Liver (tissue), 9 donors: ENCODE measurements around the gene CNIH3. TPM values are rescaled to one million over a fixed set of nuclear protein-coding genes. Genes with fewer than 3 reads are reported as not detected.
A peak's percentile ranks its signal among the peaks of the same experiment; 100 is the strongest.

Source experiments
- DNase-seq: peaks from one replicate; pipeline ENCODE4 v3.0.0-alpha.2; 2017; ENCODE audit warnings: low spot score
- H3K27ac ChIP-seq, 2 donors: one replicate each; pipeline ENCODE4 v1.7.0; 2013; ENCODE audit warnings: inconsistent platforms in 2 of 2, low read length in 2 of 2, control low read depth in 1 of 2, low read depth in 1 of 2, mild to moderate bottlenecking in 1 of 2
- H3K27me3 ChIP-seq, 4 donors: one replicate each; pipeline versions ENCODE4 v1.6.1 to v1.7.0; 2013; ENCODE audit warnings: low read length in 3 of 4, inconsistent platforms in 1 of 4, mild to moderate bottlenecking in 1 of 4, moderate library complexity in 1 of 4; ENCODE audit not compliant: control insufficient read depth in 4 of 4, insufficient read depth in 4 of 4
- H3K36me3 ChIP-seq, 4 donors: one replicate each; pipeline versions ENCODE4 v1.6.1 to v1.7.0; 2013; ENCODE audit warnings: low read length in 3 of 4, mild to moderate bottlenecking in 3 of 4, low read depth in 1 of 4, moderate library complexity in 1 of 4; ENCODE audit not compliant: control insufficient read depth in 4 of 4, insufficient read depth in 3 of 4
- H3K4me1 ChIP-seq, 4 donors: one replicate each; pipeline versions ENCODE4 v1.6.1 to v1.7.0; 2013; ENCODE audit warnings: low read length in 3 of 4, mild to moderate bottlenecking in 3 of 4, moderate library complexity in 1 of 4; ENCODE audit not compliant: control insufficient read depth in 4 of 4, insufficient read depth in 4 of 4
- H3K4me3 ChIP-seq, 3 donors: one replicate each; pipeline versions ENCODE4 v1.6.1 to v1.7.0; 2013; ENCODE audit warnings: low read length in 3 of 3, control low read depth in 1 of 3, low read depth in 1 of 3, mild to moderate bottlenecking in 1 of 3
- H3K9ac ChIP-seq, 2 donors: one replicate each; pipeline ENCODE4 v1.7.0; 2013; ENCODE audit warnings: low read length in 2 of 2, mild to moderate bottlenecking in 2 of 2, moderate library complexity in 2 of 2, control low read depth in 1 of 2, low read depth in 1 of 2
- H3K9me3 ChIP-seq, 4 donors: one replicate each; pipeline versions ENCODE4 v1.6.1 to v1.7.0; 2013; ENCODE audit warnings: low read length in 3 of 4; ENCODE audit not compliant: control insufficient read depth in 4 of 4
- FOXA1 ChIP-seq: IDR thresholded peaks from 2 replicates; pipeline ENCODE4 v1.6.1; 2016; ENCODE audit warnings: antibody characterized with exemption
- GABPA ChIP-seq, 2 donors: IDR thresholded peaks in 1 of 2; conservative IDR thresholded peaks in 1 of 2; 2 replicates each; pipeline ENCODE4 v1.6.1; 2016; ENCODE audit warnings: antibody characterized with exemption in 2 of 2, mild to moderate bottlenecking in 1 of 2, moderate library complexity in 1 of 2
- HNF4A ChIP-seq, 2 donors: conservative IDR thresholded peaks; 2 replicates each; pipeline ENCODE4 v1.6.1; 2016; ENCODE audit warnings: antibody characterized with exemption in 2 of 2, mild to moderate bottlenecking in 2 of 2
- HNF4G ChIP-seq: IDR thresholded peaks from 2 replicates; pipeline ENCODE4 v1.6.1; 2016; ENCODE audit warnings: antibody characterized with exemption
- JUND ChIP-seq, 2 donors: IDR thresholded peaks; 2 replicates each; pipeline ENCODE4 v1.6.1; 2016; ENCODE audit warnings: antibody characterized with exemption in 2 of 2
- NR2F2 ChIP-seq: IDR thresholded peaks from 2 replicates; pipeline ENCODE4 v1.6.1; 2016; ENCODE audit warnings: antibody characterized with exemption
- RAD21 ChIP-seq, 2 donors: IDR thresholded peaks; 2 replicates each; pipeline ENCODE4 v1.6.1; 2016; ENCODE audit warnings: antibody characterized with exemption in 2 of 2, mild to moderate bottlenecking in 2 of 2
- TAF1 ChIP-seq: conservative IDR thresholded peaks from 2 replicates; pipeline ENCODE4 v1.6.1; 2016; ENCODE audit warnings: antibody characterized with exemption, mild to moderate bottlenecking
- WGBS: extraction: QIAGEN DNeasy Blood & Tissue Kit; methylation state at CpG from one replicate; pipeline ENCODE4 v1.1.7; 2013; 5-methylcytosine and 5-hydroxymethylcytosine counted together
- polyA plus RNA-seq, 2 donors: library from polyadenylated mRNA; stranded (reverse) in 1 of 2; unstranded in 1 of 2; fragments of 200-250 nt in 1 of 2; fragments of >200 nt in 1 of 2; fragmentation: Nextera tagmentation in 1 of 2; extraction: Ambion mirVana in 1 of 2; gene quantifications; one replicate each; pipeline versions ENCODE4 v1.2.1 to v1.2.3, GENCODE V29; 2013 to 2015
- total RNA-seq, 2 donors: library from RNA; depleted of rRNA; stranded (reverse); fragments of >200 nt; gene quantifications; one replicate each; pipeline ENCODE4 v1.2.3, GENCODE V29; 2014
- TF ChIP-seq, protein P1 (sequence below): IDR thresholded peaks from 2 replicates; pipeline ENCODE4 v1.6.1; 2016; ENCODE audit warnings: antibody characterized with exemption
- TF ChIP-seq, protein P2 (sequence below): IDR thresholded peaks from 2 replicates; pipeline ENCODE4 v1.6.1; 2016; ENCODE audit warnings: antibody characterized with exemption
- TF ChIP-seq, protein P3 (sequence below): IDR thresholded peaks from 2 replicates; pipeline ENCODE4 v1.6.1; 2016; ENCODE audit warnings: antibody characterized with exemption, mild to moderate bottlenecking
- TF ChIP-seq, protein P4 (sequence below): fragments of 150-350 bp; IDR thresholded peaks from 2 replicates; pipeline ENCODE4 v1.5.1; 2017; ENCODE audit warnings: improper control_type of control experiment, low read depth, low read length; ENCODE audit not compliant: missing input control
- donor health status: healthy.
- donor health status: healthy.
- donor health status: healthy.
- donor health status: healthy.
- donor health status: healthy.

Gene CNIH3
- total and polyA plus RNA-seq, 4 donors: 0.39 to 1.0 (median 0.93) TPM

DNA sequence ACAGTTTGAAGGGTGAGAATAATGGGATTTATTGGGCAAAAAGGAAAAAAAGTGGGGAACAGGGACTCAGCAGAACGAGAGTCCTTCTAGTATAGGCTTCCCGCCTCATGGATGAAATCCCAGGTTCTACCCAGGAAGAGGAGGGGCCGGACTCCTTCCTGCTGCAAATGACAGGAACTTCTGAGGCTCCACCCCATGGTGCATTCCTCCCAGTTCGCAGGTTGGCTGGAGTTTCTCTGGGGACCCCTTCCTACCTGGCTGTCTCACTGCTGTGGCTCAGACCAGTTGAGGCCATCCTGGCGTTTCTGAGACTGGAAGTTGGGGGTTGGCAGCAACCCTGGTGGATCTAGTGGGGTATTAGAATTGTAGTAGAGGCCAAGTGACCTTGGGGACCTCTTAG, 27.5 kb downstream of the CNIH3 start:
- no peak for DNase-seq
- no peak for TF ChIP-seq HNF4G
- no peak for TF ChIP-seq FOXA1
- TF ChIP-seq NR2F2: no peak
- no peak for TF ChIP-seq HNF4A (conservative IDR thresholded peaks at IDR 0.05)
- TF ChIP-seq, protein P1, sequence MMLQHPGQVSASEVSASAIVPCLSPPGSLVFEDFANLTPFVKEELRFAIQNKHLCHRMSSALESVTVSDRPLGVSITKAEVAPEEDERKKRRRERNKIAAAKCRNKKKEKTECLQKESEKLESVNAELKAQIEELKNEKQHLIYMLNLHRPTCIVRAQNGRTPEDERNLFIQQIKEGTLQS: no peak
- no peak for TF ChIP-seq JUND (IDR thresholded peaks at IDR 0.05)
- TF ChIP-seq, protein P2, sequence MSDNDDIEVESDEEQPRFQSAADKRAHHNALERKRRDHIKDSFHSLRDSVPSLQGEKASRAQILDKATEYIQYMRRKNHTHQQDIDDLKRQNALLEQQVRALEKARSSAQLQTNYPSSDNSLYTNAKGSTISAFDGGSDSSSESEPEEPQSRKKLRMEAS: no peak
- no peak for TF ChIP-seq RAD21 (IDR thresholded peaks at IDR 0.05)
- TF ChIP-seq, protein P3, sequence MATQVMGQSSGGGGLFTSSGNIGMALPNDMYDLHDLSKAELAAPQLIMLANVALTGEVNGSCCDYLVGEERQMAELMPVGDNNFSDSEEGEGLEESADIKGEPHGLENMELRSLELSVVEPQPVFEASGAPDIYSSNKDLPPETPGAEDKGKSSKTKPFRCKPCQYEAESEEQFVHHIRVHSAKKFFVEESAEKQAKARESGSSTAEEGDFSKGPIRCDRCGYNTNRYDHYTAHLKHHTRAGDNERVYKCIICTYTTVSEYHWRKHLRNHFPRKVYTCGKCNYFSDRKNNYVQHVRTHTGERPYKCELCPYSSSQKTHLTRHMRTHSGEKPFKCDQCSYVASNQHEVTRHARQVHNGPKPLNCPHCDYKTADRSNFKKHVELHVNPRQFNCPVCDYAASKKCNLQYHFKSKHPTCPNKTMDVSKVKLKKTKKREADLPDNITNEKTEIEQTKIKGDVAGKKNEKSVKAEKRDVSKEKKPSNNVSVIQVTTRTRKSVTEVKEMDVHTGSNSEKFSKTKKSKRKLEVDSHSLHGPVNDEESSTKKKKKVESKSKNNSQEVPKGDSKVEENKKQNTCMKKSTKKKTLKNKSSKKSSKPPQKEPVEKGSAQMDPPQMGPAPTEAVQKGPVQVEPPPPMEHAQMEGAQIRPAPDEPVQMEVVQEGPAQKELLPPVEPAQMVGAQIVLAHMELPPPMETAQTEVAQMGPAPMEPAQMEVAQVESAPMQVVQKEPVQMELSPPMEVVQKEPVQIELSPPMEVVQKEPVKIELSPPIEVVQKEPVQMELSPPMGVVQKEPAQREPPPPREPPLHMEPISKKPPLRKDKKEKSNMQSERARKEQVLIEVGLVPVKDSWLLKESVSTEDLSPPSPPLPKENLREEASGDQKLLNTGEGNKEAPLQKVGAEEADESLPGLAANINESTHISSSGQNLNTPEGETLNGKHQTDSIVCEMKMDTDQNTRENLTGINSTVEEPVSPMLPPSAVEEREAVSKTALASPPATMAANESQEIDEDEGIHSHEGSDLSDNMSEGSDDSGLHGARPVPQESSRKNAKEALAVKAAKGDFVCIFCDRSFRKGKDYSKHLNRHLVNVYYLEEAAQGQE: no peak
- TF ChIP-seq TAF1: no peak
- TF ChIP-seq GABPA (IDR thresholded peaks at IDR 0.05 in 1 of 2, conservative IDR thresholded peaks at IDR 0.05 in 1 of 2): no peak
- Histone ChIP-seq H3K9me3 (no peaks in the 10 kb centered on the region), H3K4me3 (no peak overlapping the region), H3K27ac (no peak overlapping the region), H3K27me3 (no peaks in the 10 kb centered on the region), H3K36me3 (no peaks in the 10 kb centered on the region), H3K9ac (no peak overlapping the region), H3K4me1 (no peaks in the 10 kb centered on the region)
- 89% methylated on average over 5 of the region's 5 CpGs for WGBS

DNA sequence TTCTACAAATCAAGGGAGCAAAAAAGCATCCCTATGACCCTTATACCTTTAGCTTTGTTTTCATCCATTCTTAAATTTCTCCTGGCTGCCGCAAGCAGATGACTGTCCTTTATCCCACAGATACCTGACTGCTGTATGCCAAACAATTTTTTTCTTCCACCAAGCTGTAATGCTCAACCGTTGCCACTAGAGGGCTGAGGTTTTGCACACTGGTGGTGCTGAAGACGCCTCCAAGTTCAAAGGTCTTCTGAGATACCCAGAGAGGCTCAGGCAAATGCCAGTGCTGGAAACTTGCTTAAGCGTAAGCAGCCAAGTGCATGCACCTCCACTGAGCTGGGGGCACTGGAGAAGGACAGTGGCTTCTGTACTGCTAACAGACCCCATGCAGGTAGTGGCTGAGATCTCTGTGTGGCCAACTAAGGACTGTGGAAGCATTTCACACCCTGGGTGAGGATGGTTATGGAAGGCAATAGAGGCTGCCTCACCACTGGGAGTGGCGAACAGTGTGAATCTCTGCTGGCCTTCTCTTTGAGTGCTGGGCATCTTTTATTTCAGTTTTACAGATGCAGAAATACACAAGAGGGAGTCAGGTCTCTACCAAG, 28.5 kb downstream of the CNIH3 start:
- TF ChIP-seq, protein P4, sequence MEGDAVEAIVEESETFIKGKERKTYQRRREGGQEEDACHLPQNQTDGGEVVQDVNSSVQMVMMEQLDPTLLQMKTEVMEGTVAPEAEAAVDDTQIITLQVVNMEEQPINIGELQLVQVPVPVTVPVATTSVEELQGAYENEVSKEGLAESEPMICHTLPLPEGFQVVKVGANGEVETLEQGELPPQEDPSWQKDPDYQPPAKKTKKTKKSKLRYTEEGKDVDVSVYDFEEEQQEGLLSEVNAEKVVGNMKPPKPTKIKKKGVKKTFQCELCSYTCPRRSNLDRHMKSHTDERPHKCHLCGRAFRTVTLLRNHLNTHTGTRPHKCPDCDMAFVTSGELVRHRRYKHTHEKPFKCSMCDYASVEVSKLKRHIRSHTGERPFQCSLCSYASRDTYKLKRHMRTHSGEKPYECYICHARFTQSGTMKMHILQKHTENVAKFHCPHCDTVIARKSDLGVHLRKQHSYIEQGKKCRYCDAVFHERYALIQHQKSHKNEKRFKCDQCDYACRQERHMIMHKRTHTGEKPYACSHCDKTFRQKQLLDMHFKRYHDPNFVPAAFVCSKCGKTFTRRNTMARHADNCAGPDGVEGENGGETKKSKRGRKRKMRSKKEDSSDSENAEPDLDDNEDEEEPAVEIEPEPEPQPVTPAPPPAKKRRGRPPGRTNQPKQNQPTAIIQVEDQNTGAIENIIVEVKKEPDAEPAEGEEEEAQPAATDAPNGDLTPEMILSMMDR: peak; percentile 88
- peak; percentile 35 for TF ChIP-seq HNF4G
- TF ChIP-seq RAD21 (IDR thresholded peaks at IDR 0.05): peak; percentile 87 to 93
- TF ChIP-seq NR2F2: peak; percentile 33
- TF ChIP-seq, protein P2: no peak
- peak; percentile 43 to 58 for TF ChIP-seq HNF4A (conservative IDR thresholded peaks at IDR 0.05)
- TF ChIP-seq, protein P3: no peak
- Histone ChIP-seq H3K4me1 (no peaks in the 10 kb centered on the region), H3K27me3 (no peaks in the 10 kb centered on the region), H3K27ac (no peak overlapping the region), H3K4me3 (no peak overlapping the region), H3K9ac (no peak overlapping the region), H3K36me3 (no peaks in the 10 kb centered on the region), H3K9me3 (no peaks in the 10 kb centered on the region)
- WGBS: 28% methylated on average over 5 of the region's 5 CpGs
- DNase-seq: peak; percentile 63
